Measurements from ENCODE around the gene SH2D6.
A peak's percentile ranks its signal among the peaks of the same experiment; 100 is the strongest.

Gene SH2D6

DNA sequence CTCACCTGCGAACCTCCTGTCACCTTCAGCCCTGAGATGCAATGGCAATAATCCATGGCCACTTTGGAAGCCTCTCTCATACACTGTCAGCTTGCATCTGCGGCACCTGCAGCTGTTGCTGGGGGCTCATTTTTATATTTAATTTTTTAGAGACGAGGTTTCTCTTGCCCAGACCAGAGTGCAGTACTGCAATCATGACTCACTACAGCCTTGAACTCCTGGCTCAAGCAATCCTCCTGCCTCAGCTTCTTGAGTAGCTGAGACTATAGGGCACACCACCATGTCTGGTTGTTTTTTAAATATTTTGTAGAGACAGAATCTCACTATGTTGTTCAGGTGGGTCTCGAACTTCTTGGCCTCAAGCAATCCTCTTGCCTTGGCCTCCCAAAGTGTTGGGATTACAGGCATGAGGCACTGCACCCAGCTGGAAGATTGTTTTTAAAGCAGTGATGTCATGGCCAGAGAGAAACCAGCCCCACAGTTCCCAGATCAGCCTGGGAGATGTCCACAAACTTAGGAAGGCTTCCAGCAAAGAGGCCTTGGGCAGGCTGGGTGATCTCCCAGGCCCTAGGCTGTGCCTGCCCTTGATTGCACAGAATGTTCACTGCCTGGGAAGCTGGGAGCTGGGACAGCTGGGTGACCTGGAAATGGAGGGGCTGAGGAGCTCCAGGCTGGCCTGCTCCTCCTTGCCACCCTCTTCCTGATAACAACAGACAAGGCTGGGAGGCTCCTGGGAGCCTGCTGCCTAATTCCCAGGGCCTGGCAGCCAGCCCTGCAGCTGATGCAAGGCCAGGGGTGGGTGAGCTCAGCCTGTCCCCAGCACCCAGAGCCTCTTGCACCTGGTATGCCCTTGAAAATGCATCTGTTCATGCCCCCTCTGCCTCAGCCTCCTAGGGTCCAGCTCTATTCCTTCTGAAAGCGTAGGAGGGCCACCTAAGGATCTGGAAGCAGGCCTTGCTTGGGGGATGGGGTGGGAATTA, 27.1 kb downstream of the SH2D6 start:
- no peak overlapping the region for H3K9ac ChIP-seq
- no peak overlapping the region for H3K4me3 ChIP-seq (ENCODE audit: low read depth, low read length)

DNA sequence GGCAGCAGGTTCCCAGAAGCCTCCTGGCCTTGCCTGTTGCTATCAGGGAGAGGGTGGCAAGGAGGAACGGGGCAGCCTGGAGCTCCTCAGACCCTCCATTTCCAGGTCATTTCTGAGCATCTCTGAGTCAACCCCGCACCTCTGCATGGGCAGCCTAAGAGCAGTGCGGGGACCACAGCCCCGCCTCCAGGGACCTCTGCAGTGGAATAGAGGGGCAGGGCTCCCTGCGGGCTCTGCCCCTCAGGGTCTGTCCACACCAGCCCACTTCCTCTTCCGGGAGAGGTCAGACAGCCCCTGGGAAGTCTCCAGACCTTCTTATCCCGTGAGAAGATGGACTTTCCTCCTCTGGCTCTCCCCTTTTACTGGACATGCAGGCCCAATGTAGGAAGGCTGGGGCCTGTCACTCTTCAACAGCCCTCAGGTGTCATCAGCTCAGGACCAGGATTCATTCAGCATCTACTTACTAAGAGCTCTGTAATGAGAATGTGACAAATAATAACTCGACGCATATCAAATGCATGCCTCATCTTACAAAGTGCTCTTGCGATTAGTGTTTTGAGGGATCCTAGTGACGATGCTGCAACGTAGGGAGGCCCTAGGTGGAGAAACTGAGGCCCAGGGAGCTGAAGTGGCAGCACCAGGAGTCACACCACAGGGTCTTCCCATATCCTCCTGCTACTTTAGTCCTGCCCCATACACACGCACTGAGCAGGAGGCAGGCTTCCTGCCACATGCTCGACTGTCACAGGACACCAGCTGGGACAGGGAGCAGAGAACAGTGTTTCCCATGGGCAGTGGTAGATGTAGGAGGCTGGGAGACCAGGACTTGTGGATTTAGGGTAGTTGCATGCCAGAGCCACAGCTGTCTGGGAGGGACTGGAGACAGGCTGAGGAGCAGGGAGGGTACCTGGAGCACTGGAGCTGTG, 28.0 kb downstream of the SH2D6 start:
- TF ChIP-seq, protein P1, sequence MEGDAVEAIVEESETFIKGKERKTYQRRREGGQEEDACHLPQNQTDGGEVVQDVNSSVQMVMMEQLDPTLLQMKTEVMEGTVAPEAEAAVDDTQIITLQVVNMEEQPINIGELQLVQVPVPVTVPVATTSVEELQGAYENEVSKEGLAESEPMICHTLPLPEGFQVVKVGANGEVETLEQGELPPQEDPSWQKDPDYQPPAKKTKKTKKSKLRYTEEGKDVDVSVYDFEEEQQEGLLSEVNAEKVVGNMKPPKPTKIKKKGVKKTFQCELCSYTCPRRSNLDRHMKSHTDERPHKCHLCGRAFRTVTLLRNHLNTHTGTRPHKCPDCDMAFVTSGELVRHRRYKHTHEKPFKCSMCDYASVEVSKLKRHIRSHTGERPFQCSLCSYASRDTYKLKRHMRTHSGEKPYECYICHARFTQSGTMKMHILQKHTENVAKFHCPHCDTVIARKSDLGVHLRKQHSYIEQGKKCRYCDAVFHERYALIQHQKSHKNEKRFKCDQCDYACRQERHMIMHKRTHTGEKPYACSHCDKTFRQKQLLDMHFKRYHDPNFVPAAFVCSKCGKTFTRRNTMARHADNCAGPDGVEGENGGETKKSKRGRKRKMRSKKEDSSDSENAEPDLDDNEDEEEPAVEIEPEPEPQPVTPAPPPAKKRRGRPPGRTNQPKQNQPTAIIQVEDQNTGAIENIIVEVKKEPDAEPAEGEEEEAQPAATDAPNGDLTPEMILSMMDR (IDR thresholded peaks at IDR 0.05) = no peak
- no peak overlapping the region for H3K9ac ChIP-seq

More for the DNA sequence above, 27.1 kb downstream of the SH2D6 start:
- Histone ChIP-seq H3K27ac (peak overlapping the region; percentile 15), H2AFZ (peak overlapping the region; percentile 39), H3K36me3 (ENCODE audit: control insufficient read depth, insufficient read depth, low read length) (no peaks in the 10 kb centered on the region), H3K4me2 (ENCODE audit: low read length) (no peak overlapping the region), H3K9me3 (ENCODE audit: control insufficient read depth, low read length) (no peaks in the 10 kb centered on the region), H3K27me3 (ENCODE audit: control insufficient read depth, insufficient read depth, low read length) (no peaks in the 10 kb centered on the region), H3K4me1 (no peaks in the 10 kb centered on the region), H3K79me2 (no peaks in the 10 kb centered on the region)
- TF ChIP-seq, protein P1 (IDR thresholded peaks at IDR 0.05) = no peak

DNA sequence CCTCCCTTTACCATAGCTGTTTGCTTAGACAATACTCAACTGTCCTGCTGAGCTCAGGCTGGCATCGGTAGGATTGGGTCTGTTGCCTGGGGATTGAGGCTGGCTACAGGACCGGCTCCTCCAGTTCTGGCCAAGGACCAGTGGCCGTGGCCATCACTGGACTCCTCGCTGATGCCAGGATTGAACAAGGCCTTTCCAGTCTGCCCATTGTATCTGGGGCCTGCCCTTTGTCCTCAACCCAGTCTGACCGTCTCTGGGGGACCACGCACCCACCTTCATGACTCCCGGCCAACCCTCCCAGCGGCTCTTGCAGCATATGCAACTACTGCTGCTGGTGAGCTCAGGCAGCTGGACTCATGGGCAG, 28.7 kb downstream of the SH2D6 start:
- Histone ChIP-seq H3K9ac (no peak overlapping the region), H3K4me3 (ENCODE audit: low read depth, low read length) (no peak overlapping the region), H3K36me3 (ENCODE audit: control insufficient read depth, insufficient read depth, low read length) (no peaks in the 10 kb centered on the region), H3K9me3 (ENCODE audit: control insufficient read depth, low read length) (no peaks in the 10 kb centered on the region), H3K27ac (no peak overlapping the region), H3K79me2 (no peaks in the 10 kb centered on the region), H3K4me1 (no peaks in the 10 kb centered on the region), H3K4me2 (ENCODE audit: low read length) (no peak overlapping the region), H3K27me3 (ENCODE audit: control insufficient read depth, insufficient read depth, low read length) (no peaks in the 10 kb centered on the region), H2AFZ (no peak overlapping the region)
- TF ChIP-seq, protein P1 (IDR thresholded peaks at IDR 0.05) = no peak

More for the DNA sequence above, 28.0 kb downstream of the SH2D6 start:
- Histone ChIP-seq H3K27ac (no peak overlapping the region), H3K79me2 (no peaks in the 10 kb centered on the region), H3K4me3 (ENCODE audit: low read depth, low read length) (no peak overlapping the region), H3K36me3 (ENCODE audit: control insufficient read depth, insufficient read depth, low read length) (no peaks in the 10 kb centered on the region), H3K9me3 (ENCODE audit: control insufficient read depth, low read length) (no peaks in the 10 kb centered on the region), H3K27me3 (ENCODE audit: control insufficient read depth, insufficient read depth, low read length) (no peaks in the 10 kb centered on the region), H3K4me2 (ENCODE audit: low read length) (no peak overlapping the region), H2AFZ (no peak overlapping the region), H3K4me1 (no peaks in the 10 kb centered on the region)

DNA sequence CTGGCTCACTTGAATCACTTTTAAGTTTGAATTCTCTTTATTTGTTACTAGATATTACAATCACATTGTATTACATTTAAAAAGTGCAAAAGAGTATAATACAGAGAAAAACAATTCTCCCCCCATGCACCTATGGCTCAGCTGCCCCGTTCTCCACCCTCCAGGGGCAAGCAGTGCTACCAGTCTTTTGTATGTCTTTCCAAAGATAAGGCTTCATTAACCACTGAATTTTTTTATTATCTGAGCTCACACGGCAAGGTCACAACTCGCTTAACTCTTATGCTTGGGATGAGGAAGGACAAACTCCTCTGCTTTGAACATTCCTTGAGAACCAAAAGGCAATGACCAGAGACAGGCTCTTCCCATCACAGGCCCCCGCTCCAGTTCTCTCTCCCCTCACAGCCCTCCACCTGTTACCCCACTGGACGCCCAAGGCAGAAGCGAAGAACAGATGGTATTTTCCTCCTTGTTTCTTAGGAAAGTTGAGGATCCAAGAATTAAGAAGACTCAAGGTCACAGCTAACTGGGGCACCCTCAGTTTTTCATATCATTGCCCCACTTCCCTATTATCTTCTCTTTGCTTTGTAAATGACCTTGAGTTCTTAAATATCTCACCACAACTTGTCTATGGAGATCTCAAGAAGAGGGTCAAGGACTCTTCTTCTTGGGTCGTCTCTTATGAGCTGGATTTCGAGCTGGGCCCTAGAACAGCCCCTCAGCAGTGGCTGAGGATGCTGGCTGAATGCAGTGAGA, 30.1 kb downstream of the SH2D6 start:
- Histone ChIP-seq H3K79me2 (no peaks in the 10 kb centered on the region), H3K36me3 (ENCODE audit: control insufficient read depth, insufficient read depth, low read length) (no peaks in the 10 kb centered on the region), H3K4me2 (ENCODE audit: low read length) (no peak overlapping the region), H3K27me3 (ENCODE audit: control insufficient read depth, insufficient read depth, low read length) (no peaks in the 10 kb centered on the region), H3K9ac (no peak overlapping the region), H2AFZ (no peak overlapping the region), H3K27ac (no peak overlapping the region), H3K4me3 (ENCODE audit: low read depth, low read length) (no peak overlapping the region), H3K9me3 (ENCODE audit: control insufficient read depth, low read length) (no peaks in the 10 kb centered on the region), H3K4me1 (no peaks in the 10 kb centered on the region)
- TF ChIP-seq, protein P1 (IDR thresholded peaks at IDR 0.05) = no peak
